ENCODE data around the gene UBE2G1. TPM values are rescaled to one million over a fixed set of nuclear protein-coding genes. Genes with fewer than 3 reads are reported as not detected.

UBE2G1 gene
- total and polyA plus RNA-seq, 9 of the 15 experiments (the other 6 are each of a cell fraction or from before 2014, with no cell fraction given) = 10.1 to 65.9 (median 29.7) TPM

DNA sequence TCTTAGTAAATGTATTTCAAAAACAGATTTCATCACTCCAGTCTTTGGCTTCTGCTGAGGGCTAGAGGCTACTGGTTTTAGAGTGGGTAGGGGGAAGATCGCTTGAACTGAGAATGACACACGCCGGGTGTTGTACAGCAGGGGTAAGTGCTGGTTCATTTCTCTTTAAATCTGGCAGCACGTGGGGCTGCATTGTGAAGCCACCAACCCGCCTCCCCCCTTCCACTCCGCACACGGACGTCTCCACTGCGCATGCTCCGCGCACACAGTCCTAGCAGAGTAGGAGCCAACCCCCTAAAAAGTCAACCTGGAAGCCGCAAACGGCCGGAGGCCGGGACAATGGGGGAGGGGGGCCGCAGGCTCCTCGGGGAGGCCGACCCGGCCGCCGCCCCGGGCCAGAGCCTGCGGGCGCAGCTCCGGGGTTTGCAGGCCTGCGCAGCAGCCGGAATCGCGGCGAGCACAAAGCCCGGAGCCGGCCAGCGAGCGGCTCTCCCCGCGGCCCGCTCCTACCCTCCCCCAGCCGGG is 1.3 kb downstream of the UBE2G1 start (continued):
- no peak for TF ChIP-seq RHOXF2B (CRISPR knock-in tag; conservative IDR thresholded peaks at IDR 0.05)
- TF ChIP-seq HES1 (IDR thresholded peaks at IDR 0.05; ENCODE audit: low read depth) = no peak
- no peak for TF ChIP-seq FOXM1 (IDR thresholded peaks at IDR 0.05; ENCODE audit: low read depth)
- TF ChIP-seq FOXM1 (CRISPR knock-in tag; IDR thresholded peaks at IDR 0.05; ENCODE audit: low read depth) = no peak
- TF ChIP-seq EHMT2 (IDR thresholded peaks at IDR 0.05) = no peak
- TF ChIP-seq, protein P1, sequence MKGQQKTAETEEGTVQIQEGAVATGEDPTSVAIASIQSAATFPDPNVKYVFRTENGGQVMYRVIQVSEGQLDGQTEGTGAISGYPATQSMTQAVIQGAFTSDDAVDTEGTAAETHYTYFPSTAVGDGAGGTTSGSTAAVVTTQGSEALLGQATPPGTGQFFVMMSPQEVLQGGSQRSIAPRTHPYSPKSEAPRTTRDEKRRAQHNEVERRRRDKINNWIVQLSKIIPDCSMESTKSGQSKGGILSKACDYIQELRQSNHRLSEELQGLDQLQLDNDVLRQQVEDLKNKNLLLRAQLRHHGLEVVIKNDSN (CRISPR knock-in tag; IDR thresholded peaks at IDR 0.05) = peak; percentile 82
- TF ChIP-seq SLC30A9 (CRISPR knock-in tag; IDR thresholded peaks at IDR 0.05) = no peak
- no peak for TF ChIP-seq ZC3H8 (IDR thresholded peaks at IDR 0.05)
- peak; percentile 85 for TF ChIP-seq L3MBTL2 (IDR thresholded peaks at IDR 0.05)
- no peak for TF ChIP-seq ASH1L (IDR thresholded peaks at IDR 0.05; ENCODE audit: borderline replicate concordance, low read depth, partially characterized antibody)
- peak in 1 of 2 experiments; percentile 28; a peak in 1 of 4 replicates for TF ChIP-seq HDAC1 (IDR thresholded peaks at IDR 0.05)
- TF ChIP-seq, protein P2, sequence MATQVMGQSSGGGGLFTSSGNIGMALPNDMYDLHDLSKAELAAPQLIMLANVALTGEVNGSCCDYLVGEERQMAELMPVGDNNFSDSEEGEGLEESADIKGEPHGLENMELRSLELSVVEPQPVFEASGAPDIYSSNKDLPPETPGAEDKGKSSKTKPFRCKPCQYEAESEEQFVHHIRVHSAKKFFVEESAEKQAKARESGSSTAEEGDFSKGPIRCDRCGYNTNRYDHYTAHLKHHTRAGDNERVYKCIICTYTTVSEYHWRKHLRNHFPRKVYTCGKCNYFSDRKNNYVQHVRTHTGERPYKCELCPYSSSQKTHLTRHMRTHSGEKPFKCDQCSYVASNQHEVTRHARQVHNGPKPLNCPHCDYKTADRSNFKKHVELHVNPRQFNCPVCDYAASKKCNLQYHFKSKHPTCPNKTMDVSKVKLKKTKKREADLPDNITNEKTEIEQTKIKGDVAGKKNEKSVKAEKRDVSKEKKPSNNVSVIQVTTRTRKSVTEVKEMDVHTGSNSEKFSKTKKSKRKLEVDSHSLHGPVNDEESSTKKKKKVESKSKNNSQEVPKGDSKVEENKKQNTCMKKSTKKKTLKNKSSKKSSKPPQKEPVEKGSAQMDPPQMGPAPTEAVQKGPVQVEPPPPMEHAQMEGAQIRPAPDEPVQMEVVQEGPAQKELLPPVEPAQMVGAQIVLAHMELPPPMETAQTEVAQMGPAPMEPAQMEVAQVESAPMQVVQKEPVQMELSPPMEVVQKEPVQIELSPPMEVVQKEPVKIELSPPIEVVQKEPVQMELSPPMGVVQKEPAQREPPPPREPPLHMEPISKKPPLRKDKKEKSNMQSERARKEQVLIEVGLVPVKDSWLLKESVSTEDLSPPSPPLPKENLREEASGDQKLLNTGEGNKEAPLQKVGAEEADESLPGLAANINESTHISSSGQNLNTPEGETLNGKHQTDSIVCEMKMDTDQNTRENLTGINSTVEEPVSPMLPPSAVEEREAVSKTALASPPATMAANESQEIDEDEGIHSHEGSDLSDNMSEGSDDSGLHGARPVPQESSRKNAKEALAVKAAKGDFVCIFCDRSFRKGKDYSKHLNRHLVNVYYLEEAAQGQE (IDR thresholded peaks at IDR 0.05; ENCODE audit: borderline replicate concordance) = peak; percentile 1; the same call in 1 of the 2 replicates
- TF ChIP-seq, protein P2 (CRISPR knock-in tag; IDR thresholded peaks at IDR 0.05; ENCODE audit: low read depth) = no peak

All from K562 (cell line).